DMS153 (cell line): ENCODE results near the gene ZFYVE28.

Experiments used
- DNase-seq: peaks from one replicate; lab custom pipeline; 2025; lab: John Stamatoyannopoulos, UW

The ZFYVE28 gene

GRCh38 chr4:2259036-2259540 lies 159.4 kb downstream of the ZFYVE28 start:
- no peak for DNase-seq

DNA sequence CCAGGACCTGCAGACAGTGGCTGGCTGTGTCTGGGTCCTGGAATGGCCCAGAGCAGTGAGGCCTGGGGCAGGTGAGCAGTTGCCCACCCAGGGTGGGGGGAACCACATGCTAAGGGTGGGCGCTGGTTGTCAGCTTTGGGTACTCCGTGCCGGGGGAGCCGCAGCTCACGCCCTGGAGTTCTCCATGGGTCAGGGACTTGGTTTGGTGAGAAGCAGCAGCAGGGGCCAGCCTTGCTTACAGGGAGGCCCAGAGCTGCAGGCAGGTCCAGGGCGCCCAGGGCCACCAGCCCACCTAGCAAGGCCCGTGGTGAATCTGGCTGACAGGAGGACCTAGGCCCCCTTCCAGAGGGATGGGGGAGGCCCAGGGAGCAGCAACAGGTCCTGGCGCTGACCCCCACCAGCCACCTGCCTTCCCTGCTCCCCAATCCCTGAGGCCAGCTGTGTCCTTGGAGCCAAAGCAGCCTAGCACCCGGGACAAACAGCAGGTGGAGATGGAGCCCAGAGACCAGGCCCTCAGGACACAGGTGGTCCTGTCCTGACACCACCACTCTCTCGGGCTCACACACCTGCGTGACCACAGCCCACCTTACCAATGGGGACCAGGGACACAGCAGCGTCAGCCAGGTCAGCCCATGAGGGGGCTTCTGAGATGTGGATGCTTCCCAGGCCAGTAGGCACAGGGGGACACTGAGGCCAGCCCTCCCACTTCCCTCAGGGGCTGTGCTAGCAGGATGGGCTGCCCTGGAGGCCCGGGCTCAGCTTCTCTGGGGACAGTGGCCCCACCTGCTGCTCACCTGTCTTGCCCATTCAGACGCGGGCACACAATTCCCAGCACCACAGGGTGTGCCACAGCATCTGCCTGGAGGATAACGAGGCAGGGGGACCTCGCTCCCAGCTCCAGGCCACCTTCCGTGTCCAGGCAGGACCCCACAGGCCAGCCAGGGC lies 160.1 kb downstream of the ZFYVE28 start:
- DNase-seq, result no peak

DNA sequence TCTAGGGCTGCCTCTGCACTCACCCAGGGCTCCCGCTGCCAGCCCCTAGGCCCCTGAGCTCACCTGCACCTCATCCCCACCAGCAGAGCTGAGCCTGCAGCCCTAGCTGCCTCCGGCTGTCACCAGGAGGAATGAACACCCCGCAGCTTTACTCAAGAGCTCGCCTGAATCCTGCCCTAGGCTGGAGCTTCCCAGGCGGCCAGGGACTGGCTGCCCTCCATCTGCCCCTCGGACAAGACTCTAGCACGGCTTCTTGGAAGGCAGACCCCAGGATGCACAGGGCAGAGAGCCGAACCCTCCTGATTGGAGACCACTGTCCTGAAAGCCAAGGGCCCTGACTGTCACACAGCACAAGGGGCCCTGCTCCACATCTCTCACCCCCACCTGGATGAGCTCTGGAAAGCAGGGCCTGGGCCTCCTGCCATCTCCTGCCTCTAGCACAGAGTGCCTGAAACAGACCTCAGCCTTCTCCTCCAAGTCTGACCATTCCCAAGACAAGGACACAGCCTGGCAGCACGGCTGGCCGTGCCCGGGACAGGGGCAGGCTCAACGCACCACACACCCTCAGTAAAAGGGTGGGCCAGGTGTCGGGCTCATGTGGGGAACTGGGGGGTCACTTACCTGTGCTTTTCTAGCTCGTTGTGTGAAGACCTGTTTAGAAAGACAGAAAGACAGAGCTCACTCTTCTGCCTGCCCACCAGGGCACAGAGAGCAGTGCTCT lies 160.9 kb downstream of the ZFYVE28 start:
- DNase-seq, result no peak

- no peak for DNase-seq
Measured at GRCh38 chr4:2256781-2257191, 161.7 kb downstream of the ZFYVE28 start.

- no peak for DNase-seq
Measured at GRCh38 chr4:2256156-2256731, 162.2 kb downstream of the ZFYVE28 start.

DNA sequence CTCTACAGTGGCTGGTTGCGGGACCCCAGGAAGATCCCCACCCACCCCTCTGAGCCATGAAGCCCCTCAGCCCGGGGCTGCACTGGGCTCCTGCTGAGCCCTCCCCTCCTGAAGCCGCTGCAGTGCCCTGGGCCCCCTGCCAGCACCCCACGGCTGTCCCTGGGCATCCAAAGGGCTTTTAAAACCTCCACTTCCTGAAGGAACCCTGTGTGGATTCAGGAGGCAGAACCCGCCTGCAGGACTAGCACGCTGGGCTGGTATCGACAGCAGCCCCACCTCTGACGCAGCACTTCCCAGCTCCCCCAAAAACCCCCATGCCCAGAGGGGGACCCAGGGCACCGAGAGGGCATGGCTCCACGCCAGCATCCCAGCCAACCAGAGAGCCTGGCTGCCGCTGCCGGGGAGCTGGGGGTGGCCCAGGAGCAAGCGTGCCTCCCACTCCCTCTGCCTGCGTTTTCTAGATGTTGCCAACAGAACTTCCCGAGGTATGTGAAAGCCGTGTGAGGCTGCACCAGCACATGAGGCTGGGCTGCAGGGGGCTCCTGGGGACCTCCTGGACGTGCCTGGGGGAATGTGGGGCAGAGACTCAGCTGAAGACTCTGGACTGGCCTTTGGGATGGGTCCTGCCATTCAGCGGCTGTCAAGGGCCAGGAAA lies 162.8 kb downstream of the ZFYVE28 start:
- DNase-seq, result no peak

DNA sequence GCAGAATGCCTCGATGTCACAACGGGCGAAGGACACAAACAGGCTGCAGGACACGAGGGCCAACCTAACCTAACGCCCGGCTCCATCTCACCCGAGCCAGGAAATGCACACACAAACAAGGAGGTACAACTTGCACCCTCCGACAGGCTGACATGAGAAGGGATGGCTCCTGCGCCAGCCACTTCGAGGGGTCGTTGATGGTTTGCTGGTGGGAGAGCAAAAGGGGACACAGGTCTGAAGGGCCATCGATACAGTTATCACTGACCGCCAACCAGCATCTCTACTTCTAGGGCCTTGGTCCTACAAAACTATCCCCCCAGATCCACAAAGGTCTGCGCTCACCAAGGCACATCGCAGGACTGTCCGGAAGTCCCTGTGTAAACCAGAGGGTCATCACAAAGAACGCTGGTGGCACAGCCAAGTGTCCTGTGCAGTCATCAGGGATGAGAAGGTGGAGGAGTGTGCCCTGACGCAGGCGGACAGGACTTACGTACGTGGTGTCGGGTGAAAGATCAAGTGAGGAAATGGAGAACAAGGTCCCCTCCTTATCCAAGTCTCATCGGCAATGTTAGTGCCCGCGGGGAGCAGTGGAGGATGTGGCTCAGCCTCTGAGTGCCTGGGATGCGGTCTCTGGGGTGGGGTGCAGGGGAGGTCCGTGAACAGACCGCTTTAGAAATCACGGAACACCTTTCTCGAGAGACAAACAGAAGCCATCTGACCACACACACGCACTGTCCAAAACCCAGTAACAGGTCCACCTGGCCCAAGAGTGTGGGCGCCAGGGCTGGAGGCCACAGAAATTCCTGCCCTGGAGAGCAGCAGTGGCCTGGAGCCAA lies 163.6 kb downstream of the ZFYVE28 start:
- no peak for DNase-seq

GRCh38 chr4:2253160-2254084 lies 165.0 kb downstream of the ZFYVE28 start:
- no peak for DNase-seq

DNA sequence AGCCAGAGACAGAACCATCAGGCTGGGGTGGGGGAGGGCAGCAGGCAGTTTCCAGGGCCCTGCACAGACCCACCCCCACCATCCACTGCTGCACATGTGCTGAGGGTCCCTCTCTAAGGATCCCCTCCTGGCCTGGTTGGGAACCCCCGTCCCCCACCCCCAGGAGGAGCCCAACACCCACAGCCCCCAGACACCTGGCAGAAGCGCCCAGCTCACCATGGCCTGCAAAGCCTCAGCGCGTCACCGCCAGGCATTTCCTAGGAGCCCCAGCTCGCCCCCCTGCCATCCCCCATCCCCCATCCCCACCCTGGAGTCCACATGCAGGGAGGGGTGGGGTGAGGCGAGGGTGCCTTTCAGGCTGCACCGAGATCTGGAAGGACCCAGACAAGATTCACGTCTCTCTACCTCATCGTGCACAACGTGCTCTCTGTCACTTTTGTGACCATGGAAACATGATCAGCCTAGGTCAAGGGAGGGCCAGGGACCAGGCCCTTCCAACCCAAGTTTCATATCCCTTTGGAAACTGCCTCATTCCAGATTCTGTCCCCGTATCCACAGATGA lies 165.8 kb downstream of the ZFYVE28 start:
- no peak for DNase-seq

- no peak for DNase-seq
Measured at GRCh38 chr4:2251795-2252529, 166.5 kb downstream of the ZFYVE28 start.

DNA sequence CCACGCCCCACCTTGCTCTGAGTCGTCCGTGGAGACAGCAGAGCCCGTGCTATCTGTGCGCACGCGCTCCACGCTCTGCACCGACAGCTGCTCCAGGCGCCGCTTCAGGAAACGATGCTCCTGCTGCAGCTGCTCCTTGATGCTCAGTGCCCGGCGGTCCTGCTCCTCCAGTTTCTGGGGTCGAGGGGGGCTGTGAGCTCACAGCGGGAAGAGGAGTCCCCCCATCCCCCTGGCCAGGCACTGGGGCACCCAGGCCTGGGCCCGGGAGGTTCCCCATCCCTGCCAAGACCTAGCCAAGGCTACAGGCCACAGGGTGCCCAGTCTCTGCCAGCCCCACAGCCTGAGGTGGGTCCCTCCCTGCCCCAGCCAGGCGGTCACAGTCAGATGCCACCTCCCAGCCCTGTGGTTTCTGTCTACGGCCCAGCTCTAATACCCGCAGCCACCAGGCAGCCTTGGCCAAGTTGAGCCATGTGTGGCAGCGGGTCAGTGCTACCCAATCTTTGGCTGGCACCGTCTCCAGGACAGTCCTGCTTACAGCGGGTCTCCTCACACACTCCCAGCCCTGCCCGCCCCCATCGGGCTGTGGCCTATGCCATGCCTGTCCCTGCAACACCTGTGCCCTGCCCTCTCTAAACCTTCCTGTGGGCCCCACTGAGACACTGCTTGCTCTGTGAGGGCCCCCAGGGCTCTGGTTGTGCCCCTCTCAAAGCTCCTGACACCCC lies 167.2 kb downstream of the ZFYVE28 start:
- no peak for DNase-seq

DNA sequence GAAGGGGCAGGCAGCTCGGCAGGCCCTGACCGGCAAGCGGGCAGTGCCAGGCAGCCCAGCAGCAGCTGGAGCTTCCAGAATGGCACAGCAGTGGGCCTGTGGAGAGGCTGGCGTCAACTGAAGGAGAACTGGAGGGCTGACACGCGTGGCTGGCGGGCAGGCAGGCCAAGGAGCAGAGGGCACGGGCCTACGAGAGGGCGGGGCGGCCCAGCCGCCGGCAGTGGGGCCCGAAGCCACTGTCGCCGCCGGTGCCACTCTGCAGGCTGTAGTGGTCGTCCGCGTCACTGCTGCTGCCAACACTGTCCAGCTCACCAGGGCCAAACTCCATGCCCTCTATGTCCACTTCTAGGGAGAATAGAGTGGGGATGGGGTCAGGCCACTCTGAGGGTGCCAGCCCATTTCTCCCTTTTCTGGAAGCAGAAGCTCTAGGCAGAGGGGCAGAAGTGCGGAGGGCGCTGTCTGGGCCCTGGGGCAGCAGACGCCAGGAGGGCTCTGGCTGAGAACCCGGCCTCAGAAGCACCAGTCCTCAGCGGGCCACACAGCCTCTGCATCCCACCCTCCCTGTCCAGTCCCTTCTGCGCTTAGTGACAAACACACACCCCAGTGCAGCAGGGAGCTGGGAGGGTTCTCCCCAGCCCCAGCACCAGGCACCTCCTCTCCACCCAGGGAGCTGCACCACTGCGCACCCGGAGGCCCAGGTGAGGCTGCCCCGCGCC lies 167.9 kb downstream of the ZFYVE28 start:
- DNase-seq, result no peak

- no peak for DNase-seq
Measured at GRCh38 chr4:2249526-2250356, 168.7 kb downstream of the ZFYVE28 start.

- DNase-seq, result no peak
Measured at GRCh38 chr4:2248821-2249261, 169.6 kb downstream of the ZFYVE28 start.

- no peak for DNase-seq
Measured at GRCh38 chr4:2248044-2248780, 170.2 kb downstream of the ZFYVE28 start.
